ENCODE measurements around the gene PPIA. TPM values are rescaled to one million over a fixed set of nuclear protein-coding genes. Genes with fewer than 3 reads are reported as not detected.
"Not testable (repeated sequence)": the region's sequence is repeated elsewhere in the genome, so short reads cannot be mapped to it uniquely, and the experiment has no call there.

PPIA gene
- total RNA-seq, 1 donor from 2014 or later = 1,178 TPM

GRCh38 chr7:44802418-44803025 is 6.0 kb downstream of the PPIA start:
- Histone ChIP-seq H3K36me3 (ENCODE audit: control insufficient read depth, insufficient read depth, low read length) (peaks cover 23% of the 10 kb centered on the region), H3K27me3 (ENCODE audit: control insufficient read depth, insufficient read depth, low read length) (no peaks in the 10 kb centered on the region), H3K4me3 (ENCODE audit: low read depth, low read length) (no peak overlapping the region)
- FAIRE-seq (no peak), DNase-seq (ENCODE audit: low read depth) (no peak)
- no peak for TF ChIP-seq CTCF (IDR thresholded peaks at IDR 0.05; ENCODE audit: insufficient read depth, low read length, severe bottlenecking)

GRCh38 chr7:44803828-44804519 is 7.5 kb downstream of the PPIA start:
- not testable (repeated sequence) for DNase-seq (ENCODE audit: low read depth); FAIRE-seq; H3K4me3 ChIP-seq (ENCODE audit: low read depth, low read length); H3K27me3 ChIP-seq (ENCODE audit: control insufficient read depth, insufficient read depth, low read length)
- peaks cover 18% of the 10 kb centered on the region for H3K36me3 ChIP-seq (ENCODE audit: control insufficient read depth, insufficient read depth, low read length)

- no peak for TF ChIP-seq CTCF (IDR thresholded peaks at IDR 0.05; ENCODE audit: insufficient read depth, low read length, severe bottlenecking)
- Histone ChIP-seq H3K4me3 (ENCODE audit: low read depth, low read length) (no peak overlapping the region), H3K36me3 (ENCODE audit: control insufficient read depth, insufficient read depth, low read length) (peaks cover 9% of the 10 kb centered on the region), H3K27me3 (ENCODE audit: control insufficient read depth, insufficient read depth, low read length) (no peaks in the 10 kb centered on the region)
- FAIRE-seq (no peak), DNase-seq (ENCODE audit: low read depth) (no peak)
These were observed 9.5 kb downstream of the PPIA start for GRCh38 chr7:44805950-44806349.

- DNase-seq (ENCODE audit: low read depth) (no peak), FAIRE-seq (no peak)
These were observed 12.5 kb downstream of the PPIA start for GRCh38 chr7:44808914-44809393.

GRCh38 chr7:44811093-44811492 is 14.6 kb downstream of the PPIA start:
- TF ChIP-seq CTCF (IDR thresholded peaks at IDR 0.05; ENCODE audit: insufficient read depth, low read length, severe bottlenecking) = no peak
- H3K36me3 ChIP-seq (ENCODE audit: control insufficient read depth, insufficient read depth, low read length) = no peaks in the 10 kb centered on the region
- no peaks in the 10 kb centered on the region for H3K27me3 ChIP-seq (ENCODE audit: control insufficient read depth, insufficient read depth, low read length)
- no peak for FAIRE-seq
- peak; percentile 81 for DNase-seq (ENCODE audit: low read depth)
- no peak overlapping the region for H3K4me3 ChIP-seq (ENCODE audit: low read depth, low read length)

More at GRCh38 chr7:44808914-44809393, 12.5 kb downstream of the PPIA start:
- no peaks in the 10 kb centered on the region for H3K27me3 ChIP-seq (ENCODE audit: control insufficient read depth, insufficient read depth, low read length)
- no peak overlapping the region for H3K4me3 ChIP-seq (ENCODE audit: low read depth, low read length)
- H3K36me3 ChIP-seq (ENCODE audit: control insufficient read depth, insufficient read depth, low read length) = no peaks in the 10 kb centered on the region
- no peak for TF ChIP-seq CTCF (IDR thresholded peaks at IDR 0.05; ENCODE audit: insufficient read depth, low read length, severe bottlenecking)

GRCh38 chr7:44811571-44811970 is 15.1 kb downstream of the PPIA start:
- Histone ChIP-seq H3K4me3 (ENCODE audit: low read depth, low read length) (no peak overlapping the region), H3K36me3 (ENCODE audit: control insufficient read depth, insufficient read depth, low read length) (no peaks in the 10 kb centered on the region), H3K27me3 (ENCODE audit: control insufficient read depth, insufficient read depth, low read length) (no peaks in the 10 kb centered on the region)
- no peak for DNase-seq (ENCODE audit: low read depth)
- no peak for FAIRE-seq
- no peak for TF ChIP-seq CTCF (IDR thresholded peaks at IDR 0.05; ENCODE audit: insufficient read depth, low read length, severe bottlenecking)
